T-helper 2 cell treated with Interferon-gamma antibody and Interleukin-4, amounts not matched to agents 5 μg/mL and 100 μg/mL, for 36 hours (primary cell): ENCODE results near the gene SPG7.
"Not testable (repeated sequence)": the region's sequence is repeated elsewhere in the genome, so short reads cannot be mapped to it uniquely, and the experiment has no call there.

Experiments
- DNase-seq: peaks from one replicate; pipeline ENCODE4 v3.0.0; 2021; ENCODE audit warnings: low spot score
- H3K27ac Mint-ChIP-seq: one replicate; pipeline ENCODE4 v1.8.0; 2021; ENCODE audit warnings: mild to moderate bottlenecking, mixed read lengths
- H3K27me3 Mint-ChIP-seq: one replicate; pipeline ENCODE4 v1.8.0; 2021; ENCODE audit warnings: low read depth, mixed read lengths
- H3K36me3 Mint-ChIP-seq: one replicate; pipeline ENCODE4 v1.8.0; 2021; ENCODE audit warnings: low read depth, mixed read lengths
- H3K4me1 Mint-ChIP-seq: one replicate; pipeline ENCODE4 v1.8.0; 2021; ENCODE audit warnings: low read depth, mixed read lengths
- H3K4me3 Mint-ChIP-seq: one replicate; pipeline ENCODE4 v1.8.0; 2022; ENCODE audit warnings: mild to moderate bottlenecking, moderate library complexity, mixed read lengths
- H3K9me3 Mint-ChIP-seq: one replicate; pipeline ENCODE4 v1.8.0; 2021; ENCODE audit warnings: mixed read lengths

Gene SPG7

GRCh38 chr16:89563639-89564392 is 55.6 kb downstream of the SPG7 start:
- DNase-seq = no peak
- Mint-ChIP-seq H3K27ac (peak overlapping the region; percentile 11), H3K4me3 (peak overlapping the region; percentile 24), H3K36me3 (peaks cover 45% of the 10 kb centered on the region), H3K4me1 (peaks cover 35% of the 10 kb centered on the region), H3K27me3 (no peaks in the 10 kb centered on the region), H3K9me3 (no peaks in the 10 kb centered on the region)

DNA sequence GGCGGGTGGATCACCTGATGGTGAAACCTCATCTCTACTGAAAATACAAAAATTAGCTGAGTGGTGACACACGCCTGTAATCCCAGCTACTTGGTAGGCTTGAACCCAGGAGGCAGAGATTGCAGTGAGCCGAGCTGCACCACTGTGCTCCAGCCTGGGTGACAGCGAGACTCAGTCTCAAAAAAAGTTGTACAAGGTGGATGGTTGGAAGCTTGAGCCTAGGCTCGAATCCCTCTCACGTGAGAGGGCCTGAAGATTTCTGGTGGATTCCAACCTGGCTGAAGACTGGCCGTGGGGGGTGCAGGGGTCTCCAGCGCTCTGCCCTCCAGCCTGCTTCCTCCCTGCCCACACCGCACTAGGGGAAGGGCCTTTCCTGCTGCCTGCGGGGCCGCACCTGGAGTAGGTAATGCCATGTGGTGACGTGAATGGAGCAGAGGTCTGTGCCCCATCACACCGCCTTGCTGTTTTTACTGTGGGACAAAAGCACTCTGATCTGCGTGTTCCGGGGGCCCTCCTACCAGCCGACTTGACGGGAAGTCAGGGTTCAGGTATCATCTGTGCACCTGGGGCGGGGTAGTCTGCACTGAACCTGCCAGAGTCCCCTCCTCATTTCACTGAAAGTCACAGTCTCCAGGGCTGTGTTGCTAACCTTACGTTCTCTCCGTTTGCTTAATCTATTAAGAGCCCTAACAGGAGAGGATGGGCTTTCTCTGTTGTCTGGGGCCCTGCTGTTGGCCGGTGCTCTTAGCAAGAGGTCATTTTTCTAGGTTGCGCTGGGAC is 56.5 kb downstream of the SPG7 start:
- Mint-ChIP-seq H3K27ac (peak overlapping the region; percentile 57), H3K36me3 (peaks cover 45% of the 10 kb centered on the region), H3K4me3 (peak overlapping the region; percentile 36), H3K9me3 (no peaks in the 10 kb centered on the region), H3K4me1 (peaks cover 34% of the 10 kb centered on the region), H3K27me3 (no peaks in the 10 kb centered on the region)
- DNase-seq = no peak

DNA sequence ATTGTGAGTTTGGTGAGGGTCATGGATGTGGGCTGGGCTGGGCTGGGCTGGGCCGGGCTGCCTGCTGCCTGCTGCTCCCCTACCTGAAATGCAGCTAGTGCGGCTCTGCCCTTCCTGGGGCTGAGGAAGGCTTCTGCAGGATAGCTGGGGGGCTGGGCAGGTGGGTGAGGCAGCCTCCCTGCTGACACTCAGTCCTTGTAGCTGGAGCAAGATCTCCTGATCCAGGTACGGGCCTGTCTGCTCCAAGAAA is 57.0 kb downstream of the SPG7 start:
- H3K27ac Mint-ChIP-seq = peak overlapping the region; percentile 7
- DNase-seq = no peak
- H3K36me3 Mint-ChIP-seq = peaks cover 45% of the 10 kb centered on the region
- H3K27me3 Mint-ChIP-seq = no peaks in the 10 kb centered on the region
- H3K4me3 Mint-ChIP-seq = peak overlapping the region; percentile 36
- H3K9me3 Mint-ChIP-seq = no peaks in the 10 kb centered on the region
- H3K4me1 Mint-ChIP-seq = peaks cover 33% of the 10 kb centered on the region

DNA sequence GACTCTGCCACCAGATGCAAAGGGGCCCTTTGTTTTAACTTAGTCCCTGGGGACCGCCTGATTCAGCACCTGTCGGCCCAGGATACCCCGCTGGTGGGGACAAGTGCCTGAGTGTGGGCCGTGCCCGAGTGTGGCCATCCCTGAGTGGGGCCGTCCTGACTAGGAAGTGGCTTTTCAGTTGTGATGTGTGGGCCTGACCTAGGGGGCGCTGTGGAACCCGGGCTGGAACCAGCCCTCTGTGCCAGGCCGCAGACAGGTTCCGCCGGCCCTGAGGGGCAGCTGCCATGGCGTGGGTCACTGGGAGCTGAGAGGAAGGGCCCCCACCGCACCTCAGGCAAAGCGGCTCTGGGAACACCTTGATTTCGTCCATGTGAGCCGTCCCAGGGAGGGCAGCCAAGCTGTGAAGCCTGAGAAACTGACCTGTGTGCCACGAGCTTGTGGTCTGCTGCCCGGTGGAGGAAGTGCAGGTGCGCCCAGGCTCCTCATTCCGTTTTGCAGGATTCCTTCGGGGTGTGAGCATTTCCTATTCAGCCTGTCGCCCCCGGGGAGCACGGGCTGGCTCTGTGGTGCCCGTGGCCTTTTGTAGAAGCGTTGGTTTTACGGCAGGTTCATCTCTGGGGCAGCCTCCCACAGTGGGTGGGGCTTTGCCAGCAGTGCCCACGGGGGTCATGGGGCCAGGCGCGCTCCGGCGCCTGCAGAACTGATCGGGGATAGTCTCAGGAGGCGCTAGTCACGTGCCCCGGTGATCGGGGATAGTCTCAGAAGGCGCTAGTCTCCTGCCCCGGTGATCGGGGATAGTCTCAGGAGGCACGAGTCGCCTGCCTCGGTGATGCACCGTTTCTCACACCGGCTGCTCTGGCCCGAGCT is 57.5 kb downstream of the SPG7 start:
- DNase-seq = peak; percentile 56
- H3K4me1 Mint-ChIP-seq = peaks cover 33% of the 10 kb centered on the region
- peaks cover 45% of the 10 kb centered on the region for H3K36me3 Mint-ChIP-seq
- H3K4me3 Mint-ChIP-seq = peak overlapping the region; percentile 36
- H3K27me3 Mint-ChIP-seq = no peaks in the 10 kb centered on the region
- H3K27ac Mint-ChIP-seq = peak overlapping the region; percentile 26
- H3K9me3 Mint-ChIP-seq = no peaks in the 10 kb centered on the region

DNA sequence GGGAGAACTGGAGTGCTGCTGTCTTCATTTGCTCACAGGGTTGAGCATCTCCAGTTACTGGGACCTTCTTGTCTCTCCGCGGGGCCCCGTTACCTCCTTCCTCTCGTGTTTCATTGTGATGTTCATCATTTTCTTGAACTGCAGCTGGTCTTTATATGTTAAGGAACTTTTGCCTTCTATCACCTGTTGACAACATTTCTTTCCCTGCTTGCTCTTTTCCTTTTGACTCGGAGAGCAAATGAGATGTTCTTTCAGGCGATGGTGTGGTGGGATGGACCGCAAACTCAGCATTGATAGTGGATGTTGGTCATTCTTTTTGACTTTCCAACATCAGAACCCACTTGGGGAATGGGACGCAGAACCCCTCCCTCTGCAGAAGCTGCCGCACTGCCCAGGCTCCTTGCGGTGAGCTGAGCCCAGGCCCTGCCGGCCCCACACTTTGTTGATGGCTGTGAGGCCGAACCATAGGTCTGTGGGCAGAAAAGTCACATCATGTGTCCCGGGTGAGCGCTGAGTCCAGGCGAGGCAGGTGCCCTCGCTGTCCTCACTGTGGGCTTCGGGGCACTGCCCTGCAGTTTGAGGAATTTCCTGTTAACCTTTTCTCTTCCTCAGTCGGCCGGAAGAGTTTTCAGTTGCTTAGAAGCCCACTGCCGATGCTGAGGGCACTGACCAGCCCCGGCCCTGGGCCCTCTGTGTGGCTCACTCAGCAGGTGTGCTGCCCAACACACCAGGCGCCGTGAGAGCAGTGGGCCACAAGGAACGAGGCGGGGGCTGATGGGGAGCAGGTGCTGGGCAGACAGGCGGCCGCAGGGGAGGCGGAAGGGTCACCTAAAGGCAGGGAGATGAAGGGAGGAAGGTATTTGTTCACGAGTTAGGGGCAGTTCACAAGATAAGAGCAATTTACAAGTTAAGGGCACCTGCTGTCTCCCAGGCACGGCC is 59.7 kb downstream of the SPG7 start:
- Mint-ChIP-seq H3K4me1 (peaks cover 22% of the 10 kb centered on the region), H3K27me3 (peaks cover 2% of the 10 kb centered on the region), H3K36me3 (peaks cover 29% of the 10 kb centered on the region), H3K27ac (no peak overlapping the region), H3K9me3 (no peaks in the 10 kb centered on the region), H3K4me3 (no peak overlapping the region)
- no peak for DNase-seq

DNA sequence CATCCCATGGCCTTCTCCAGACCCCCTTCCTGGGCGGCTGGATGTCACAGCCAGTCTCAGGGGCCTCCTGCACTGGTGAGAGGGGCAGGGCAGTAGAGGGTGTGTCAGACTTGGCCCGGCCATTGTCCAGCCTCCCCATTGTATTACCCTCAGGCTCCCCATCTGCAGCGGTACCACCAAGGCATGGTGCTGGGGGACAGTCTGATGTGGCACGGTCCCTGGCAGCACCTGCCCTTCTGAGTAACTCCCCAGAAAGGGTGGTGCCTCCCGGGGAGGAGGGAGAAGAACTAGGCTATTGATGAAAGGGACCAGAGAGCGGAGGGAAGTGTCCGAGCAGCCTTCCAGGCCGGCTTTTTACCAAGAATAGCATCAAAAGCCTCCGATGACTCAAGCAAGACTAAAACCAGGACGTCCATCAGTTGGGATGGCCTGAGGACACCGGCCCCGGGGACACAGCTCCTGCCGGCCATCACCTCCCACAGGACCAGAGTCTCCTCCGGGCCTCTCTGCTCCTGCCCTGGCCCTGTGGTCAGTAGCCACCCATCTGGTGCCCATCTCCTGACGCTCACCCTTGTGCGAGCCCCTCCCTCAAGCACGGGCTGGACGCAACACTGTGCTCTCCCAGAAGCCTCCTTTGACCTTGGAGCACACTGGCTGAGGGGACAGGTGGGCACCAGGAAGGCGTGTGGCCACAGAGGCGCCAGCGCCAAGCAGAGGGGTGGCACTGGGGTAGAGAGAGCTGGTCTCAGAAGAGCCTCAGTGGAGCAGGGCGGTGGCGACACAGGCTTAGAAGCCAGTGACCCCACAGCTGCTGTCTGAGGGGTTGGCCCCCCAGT is 61.5 kb downstream of the SPG7 start:
- Mint-ChIP-seq H3K4me1 (peaks cover 14% of the 10 kb centered on the region), H3K9me3 (no peaks in the 10 kb centered on the region), H3K27ac (no peak overlapping the region), H3K4me3 (no peak overlapping the region), H3K27me3 (peaks cover 10% of the 10 kb centered on the region), H3K36me3 (peaks cover 13% of the 10 kb centered on the region)
- DNase-seq = no peak

DNA sequence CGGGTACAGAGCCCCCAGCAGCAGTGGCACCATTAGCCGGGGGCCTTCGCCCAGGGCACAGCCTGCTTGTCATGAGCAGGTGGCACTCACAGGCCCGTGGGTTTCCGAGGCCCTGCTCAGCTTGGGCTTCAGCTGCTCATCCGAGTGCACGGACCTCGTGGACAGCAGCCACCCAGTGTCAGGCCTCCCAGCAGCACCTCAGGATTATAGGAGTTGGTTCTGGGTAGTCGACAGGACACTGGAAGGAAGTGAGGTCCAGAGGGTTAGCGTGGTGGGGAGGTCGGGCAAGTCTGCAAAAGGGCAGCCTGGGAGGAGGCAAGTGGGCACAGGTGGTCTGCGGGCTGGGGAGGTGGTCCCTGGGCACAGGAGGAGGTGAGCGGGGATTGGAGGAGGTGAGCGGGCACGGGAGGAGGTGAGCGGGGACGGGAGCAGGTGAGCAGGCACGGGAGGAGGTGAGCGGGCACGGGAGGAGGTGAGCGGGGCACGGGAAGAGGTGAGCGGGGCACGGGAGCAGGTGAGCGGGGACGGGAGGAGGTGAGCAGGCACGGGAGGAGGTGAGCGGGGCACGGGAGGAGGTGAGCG is 62.2 kb downstream of the SPG7 start:
- Mint-ChIP-seq H3K27me3 (peaks cover 10% of the 10 kb centered on the region), H3K4me3 (no peak overlapping the region), H3K4me1 (peaks cover 9% of the 10 kb centered on the region), H3K36me3 (peaks cover 6% of the 10 kb centered on the region), H3K9me3 (no peaks in the 10 kb centered on the region), H3K27ac (no peak overlapping the region)
- DNase-seq = no peak

DNA sequence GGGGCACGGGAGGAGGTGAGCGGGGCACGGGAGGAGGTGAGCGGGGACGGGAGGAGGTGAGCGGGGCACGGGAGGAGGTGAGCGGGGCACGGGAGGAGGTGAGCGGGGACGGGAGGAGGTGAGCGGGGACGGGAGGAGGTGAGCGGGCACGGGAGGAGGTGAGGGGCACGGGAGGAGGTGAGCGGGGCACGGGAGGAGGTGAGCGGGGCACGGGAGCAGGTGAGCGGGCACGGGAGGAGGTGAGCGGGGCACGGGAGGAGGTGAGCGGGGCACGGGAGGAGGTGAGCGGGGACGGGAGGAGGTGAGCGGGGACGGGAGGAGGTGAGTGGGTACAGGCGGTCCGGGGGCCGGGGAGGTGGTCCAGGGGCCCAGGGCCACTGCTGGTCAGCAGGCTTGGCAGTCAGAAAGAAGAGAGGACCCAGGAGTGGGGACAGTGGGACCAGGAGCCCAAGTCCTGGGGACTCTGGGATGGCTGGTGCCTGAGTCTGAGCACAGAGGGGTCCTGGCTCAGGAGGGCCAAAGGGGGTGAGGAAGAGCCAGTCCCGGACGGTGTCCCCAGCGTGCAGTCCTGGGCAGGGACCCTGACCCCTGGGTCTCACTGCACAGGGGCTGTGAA is 62.9 kb downstream of the SPG7 start:
- H3K4me3 Mint-ChIP-seq, DNase-seq: not testable (repeated sequence)

DNA sequence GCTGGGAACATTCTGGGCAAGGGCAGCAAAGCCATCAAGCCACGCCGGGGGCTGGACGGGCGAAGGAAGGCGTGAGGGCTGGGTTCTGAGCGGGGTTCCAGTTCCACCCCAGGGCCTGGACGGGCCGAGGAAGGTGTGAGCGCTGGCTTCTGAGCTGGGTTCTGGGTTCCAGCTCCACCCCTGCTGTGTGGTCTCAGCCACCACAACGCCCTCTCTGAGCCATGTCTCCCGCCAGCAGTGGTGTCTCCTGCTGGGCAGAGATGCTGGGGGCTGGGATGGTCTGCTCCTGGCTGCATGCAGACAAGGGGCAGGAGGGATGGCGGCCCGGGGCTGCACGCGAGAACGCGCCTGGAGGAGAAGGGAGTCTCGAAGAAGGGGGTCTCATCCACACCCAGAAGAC is 63.4 kb downstream of the SPG7 start:
- no peak for DNase-seq
- peaks cover 4% of the 10 kb centered on the region for H3K4me1 Mint-ChIP-seq
- H3K27ac Mint-ChIP-seq = no peak overlapping the region
- peaks cover 2% of the 10 kb centered on the region for H3K36me3 Mint-ChIP-seq
- peaks cover 10% of the 10 kb centered on the region for H3K27me3 Mint-ChIP-seq
- no peak overlapping the region for H3K4me3 Mint-ChIP-seq
- H3K9me3 Mint-ChIP-seq = no peaks in the 10 kb centered on the region

More for the DNA sequence above, 62.9 kb downstream of the SPG7 start:
- H3K4me1 Mint-ChIP-seq, H3K27me3 Mint-ChIP-seq, H3K36me3 Mint-ChIP-seq, H3K9me3 Mint-ChIP-seq, H3K27ac Mint-ChIP-seq: not testable (repeated sequence)

- Mint-ChIP-seq H3K27ac (no peak overlapping the region), H3K9me3 (no peaks in the 10 kb centered on the region), H3K4me3 (no peak overlapping the region), H3K36me3 (peaks cover 2% of the 10 kb centered on the region), H3K4me1 (peaks cover 4% of the 10 kb centered on the region), H3K27me3 (peaks cover 10% of the 10 kb centered on the region)
- DNase-seq = no peak
Observed at GRCh38 chr16:89572073-89572484, 63.9 kb downstream of the SPG7 start.

DNA sequence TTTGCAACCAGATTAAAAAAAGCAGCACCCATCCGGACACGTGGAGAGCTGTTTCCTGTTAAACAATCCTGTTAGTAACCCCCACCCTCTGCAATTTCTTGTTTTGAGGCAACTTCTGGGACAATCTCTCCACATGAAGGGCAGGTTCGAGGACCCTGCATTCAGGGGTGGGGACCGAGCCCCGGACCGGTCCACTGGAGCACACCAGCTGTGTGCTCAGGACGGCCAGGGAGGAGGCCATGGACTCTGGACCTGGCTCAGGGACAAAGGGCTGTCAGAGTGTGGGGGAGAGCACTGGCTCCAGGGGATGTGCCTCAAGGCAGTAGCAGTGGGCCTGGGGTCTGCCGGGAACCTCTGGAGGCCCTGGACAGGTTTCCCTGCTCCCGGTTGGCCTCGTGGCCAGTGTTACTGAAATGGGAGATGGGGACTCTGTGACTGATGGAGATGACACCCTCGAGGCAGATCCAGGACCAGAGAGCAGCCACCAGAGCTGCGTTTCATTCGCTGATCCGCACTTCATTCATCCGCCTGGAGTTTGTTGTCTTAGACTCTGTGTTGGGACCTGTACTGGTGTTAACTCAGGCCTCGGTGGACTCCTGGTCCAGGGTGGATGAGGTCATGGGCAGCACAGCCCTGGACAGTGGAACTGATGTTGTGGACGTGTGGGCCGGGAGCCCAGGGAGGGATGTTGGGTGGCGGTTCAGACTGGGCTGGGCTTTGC is 64.4 kb downstream of the SPG7 start:
- H3K9me3 Mint-ChIP-seq = no peaks in the 10 kb centered on the region
- no peak overlapping the region for H3K27ac Mint-ChIP-seq
- DNase-seq = no peak
- peaks cover 4% of the 10 kb centered on the region for H3K4me1 Mint-ChIP-seq
- H3K36me3 Mint-ChIP-seq = peaks cover 1% of the 10 kb centered on the region
- no peak overlapping the region for H3K4me3 Mint-ChIP-seq
- peaks cover 15% of the 10 kb centered on the region for H3K27me3 Mint-ChIP-seq
